Kidney (tissue), 14 donors: Measurements from ENCODE around the gene CLEC16A. TPM values are rescaled to one million over a fixed set of nuclear protein-coding genes. Genes with fewer than 3 reads are reported as not detected.

Source experiments
- DNase-seq, 5 donors: peaks; one replicate each; pipeline ENCODE4 v3.0.0-alpha.2; 2013 to 2020
- FAIRE-seq: peaks from 2 replicates; lab custom pipeline; 2012; peaks lifted over from hg19 to GRCh38; lab: Jason Lieb, UNC
- H3K27ac ChIP-seq, 2 donors: one replicate each; pipeline ENCODE4 v1.7.0; 2013; ENCODE audit warnings: low read depth in 2 of 2, low read length in 2 of 2, inconsistent platforms in 1 of 2
- H3K27me3 ChIP-seq: one replicate; pipeline ENCODE4 v1.7.1; 2013; ENCODE audit warnings: low read length, inconsistent platforms; ENCODE audit not compliant: control insufficient read depth, insufficient read depth
- H3K36me3 ChIP-seq, 3 donors: one replicate each; pipeline versions ENCODE4 v1.7.0 to v1.7.1; 2013; ENCODE audit warnings: low read length in 3 of 3, control low read depth in 1 of 3, inconsistent platforms in 1 of 3; ENCODE audit not compliant: insufficient read depth in 3 of 3, control insufficient read depth in 2 of 3
- H3K4me1 ChIP-seq, 3 donors: one replicate each; pipeline versions ENCODE4 v1.7.0 to v1.7.1; 2013; ENCODE audit warnings: low read length in 3 of 3, inconsistent platforms in 1 of 3, low read depth in 1 of 3; ENCODE audit not compliant: control insufficient read depth in 2 of 3, insufficient read depth in 2 of 3
- H3K4me3 ChIP-seq, 3 donors: one replicate each; pipeline versions ENCODE4 v1.7.0 to v1.8.1; 2013; ENCODE audit warnings: low read length in 3 of 3, control low read depth in 1 of 3, inconsistent platforms in 1 of 3
- H3K9ac ChIP-seq, 3 donors: one replicate each; pipeline versions ENCODE4 v1.7.0 to v1.7.1; 2013; ENCODE audit warnings: low read length in 3 of 3, control low read depth in 1 of 3, inconsistent platforms in 1 of 3
- H3K9me3 ChIP-seq, 3 donors: one replicate each; pipeline versions ENCODE4 v1.7.0 to v1.7.1; 2013; ENCODE audit warnings: low read length in 3 of 3, control low read depth in 1 of 3, inconsistent platforms in 1 of 3; ENCODE audit not compliant: control insufficient read depth in 2 of 3, insufficient read depth in 1 of 3
- CTCF ChIP-seq: IDR thresholded peaks from 3 replicates; pipeline ENCODE4 v1.5.1; 2012; ENCODE audit warnings: mild to moderate bottlenecking, moderate library complexity, borderline replicate concordance; ENCODE audit not compliant: insufficient read depth; ENCODE audit errors: extremely low read depth
- intact Hi-C: fragments of 100-400 bp; cut with DNase I; formaldehyde crosslinking; loops from one replicate; pipeline ENCODE4 v1.11.1; 2022
- polyA plus RNA-seq: library from polyadenylated mRNA; stranded (reverse); fragments of 350-450 nt; fragmentation: Illumina TruSeq; extraction: RNeasy Lipid Tissue Mini Kit (QIAGEN cat#74804); gene quantifications from one replicate; pipeline ENCODE4 v1.2.3, GENCODE V29; 2014; ENCODE audit warnings: low read depth, low replicate concordance; ENCODE audit not compliant: insufficient read depth
- total RNA-seq: library from RNA; stranded (reverse); fragmentation: NEBNext Ultra II Directional; extraction: Animal tissue kit (Norgen Biotek cat#: 25700); gene quantifications from one replicate; pipeline ENCODE4 v1.2.1, GENCODE V29; 2021
- donor health status: control.
- donor health status: control.
- donor health status: control.
- donor health status: control.
- donor health status: control.
- donor health status: DM: yes; HTN: yes; CAD: no.
- donor health status: Normal renal cell carcinoma (clear cell type).

Gene CLEC16A
- total and polyA plus RNA-seq, 2 donors from 2014 or later: 10.8 to 51.9 TPM

GRCh38 chr16:11094857-11095565, 150.6 kb downstream of the CLEC16A start:
- FAIRE-seq (no peak), DNase-seq (peak in 2 of 5 donors; percentile 53 to 66)
- Histone ChIP-seq H3K27me3 (no peaks in the 10 kb centered on the region), H3K4me3 (no peak overlapping the region), H3K27ac (peak overlapping the region; percentile 38 to 39), H3K9ac (peak overlapping the region in 1 of 3 donors; percentile 38), H3K9me3 (no peaks in the 10 kb centered on the region), H3K4me1 (peaks cover 14 to 26% (median 24%) of the 10 kb centered on the region in 3 donors), H3K36me3 (no peaks in the 10 kb centered on the region)
- intact Hi-C loops: no loop called here
- TF ChIP-seq CTCF: no peak

DNA sequence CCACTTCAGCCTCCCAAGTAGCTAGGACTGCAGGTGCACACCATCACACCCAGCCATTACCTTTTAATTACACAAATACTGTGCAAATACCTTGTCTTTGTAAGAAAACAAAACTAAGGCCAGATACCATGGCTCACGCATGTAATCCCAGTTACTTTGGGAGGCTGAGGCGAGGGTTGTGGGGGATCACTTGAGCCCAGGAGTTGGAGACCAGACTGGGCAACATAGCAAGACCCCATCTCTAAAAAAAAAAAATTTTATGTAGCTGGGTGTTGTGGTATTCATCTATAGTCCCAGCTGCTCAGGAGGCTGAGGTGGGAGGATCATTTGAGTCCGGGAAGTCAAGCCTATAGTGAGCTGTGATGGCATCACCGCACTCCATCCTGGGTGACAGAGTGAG, 151.6 kb downstream of the CLEC16A start:
- Histone ChIP-seq H3K9ac (no peak overlapping the region), H3K36me3 (no peaks in the 10 kb centered on the region), H3K27ac (peak overlapping the region in 1 of 2 donors; percentile 5), H3K27me3 (no peaks in the 10 kb centered on the region), H3K9me3 (no peaks in the 10 kb centered on the region), H3K4me1 (peaks cover 14 to 31% (median 30%) of the 10 kb centered on the region in 3 donors), H3K4me3 (no peak overlapping the region)
- no peak for FAIRE-seq
- intact Hi-C loops: no loop called here
- DNase-seq: no peak
- TF ChIP-seq CTCF: no peak

GRCh38 chr16:11097094-11097786, 152.9 kb downstream of the CLEC16A start:
- Histone ChIP-seq H3K9ac (no peak overlapping the region), H3K9me3 (no peaks in the 10 kb centered on the region), H3K27ac (peak overlapping the region in 1 of 2 donors; percentile 52), H3K27me3 (no peaks in the 10 kb centered on the region), H3K36me3 (no peaks in the 10 kb centered on the region), H3K4me1 (peaks cover 14 to 33% (median 31%) of the 10 kb centered on the region in 3 donors), H3K4me3 (no peak overlapping the region)
- intact Hi-C loops: no loop called here
- DNase-seq (peak in 2 of 5 donors; percentile 77 to 78), FAIRE-seq (no peak)
- TF ChIP-seq CTCF: no peak
